ENCODE results near the gene APOL1. TPM values are rescaled to one million over a fixed set of nuclear protein-coding genes. Genes with fewer than 3 reads are reported as not detected.
"Not testable (repeated sequence)": the region's sequence is repeated elsewhere in the genome, so short reads cannot be mapped to it uniquely, and the experiment has no call there.

The APOL1 gene
- total RNA-seq, 1 donor from 2014 or later, result 1.8 TPM

GRCh38 chr22:36258701-36259614 is 6.0 kb downstream of the APOL1 start:
- DNase-seq (ENCODE audit: low read depth), result no peak
- no peaks in the 10 kb centered on the region for H3K36me3 ChIP-seq (ENCODE audit: control insufficient read depth, insufficient read depth, low read length)
- no peak for FAIRE-seq
- no peak for TF ChIP-seq CTCF (IDR thresholded peaks at IDR 0.05; ENCODE audit: insufficient read depth, low read length, severe bottlenecking)
- H3K27me3 ChIP-seq (ENCODE audit: control insufficient read depth, insufficient read depth, low read length), result no peaks in the 10 kb centered on the region
- H3K4me3 ChIP-seq (ENCODE audit: low read depth, low read length), result no peak overlapping the region

- Histone ChIP-seq H3K4me3 (ENCODE audit: low read depth, low read length) (no peak overlapping the region), H3K27me3 (ENCODE audit: control insufficient read depth, insufficient read depth, low read length) (no peaks in the 10 kb centered on the region), H3K36me3 (ENCODE audit: control insufficient read depth, insufficient read depth, low read length) (no peaks in the 10 kb centered on the region)
- DNase-seq (ENCODE audit: low read depth) (no peak), FAIRE-seq (no peak)
- no peak for TF ChIP-seq CTCF (IDR thresholded peaks at IDR 0.05; ENCODE audit: insufficient read depth, low read length, severe bottlenecking)
Measured at GRCh38 chr22:36259615-36260300, 6.8 kb downstream of the APOL1 start.

- DNase-seq (ENCODE audit: low read depth); H3K27me3 ChIP-seq (ENCODE audit: control insufficient read depth, insufficient read depth, low read length); H3K36me3 ChIP-seq (ENCODE audit: control insufficient read depth, insufficient read depth, low read length); H3K4me3 ChIP-seq (ENCODE audit: low read depth, low read length): not testable (repeated sequence)
- peak; percentile 99 for FAIRE-seq
Measured at GRCh38 chr22:36261675-36262074, 8.7 kb downstream of the APOL1 start.

GRCh38 chr22:36262307-36262706 is 9.4 kb downstream of the APOL1 start:
- H3K4me3 ChIP-seq (ENCODE audit: low read depth, low read length); DNase-seq (ENCODE audit: low read depth); H3K27me3 ChIP-seq (ENCODE audit: control insufficient read depth, insufficient read depth, low read length); H3K36me3 ChIP-seq (ENCODE audit: control insufficient read depth, insufficient read depth, low read length): not testable (repeated sequence)
- FAIRE-seq, result peak; percentile 80

GRCh38 chr22:36263216-36263673 is 10.3 kb downstream of the APOL1 start:
- not testable (repeated sequence) for H3K27me3 ChIP-seq (ENCODE audit: control insufficient read depth, insufficient read depth, low read length); DNase-seq (ENCODE audit: low read depth); H3K36me3 ChIP-seq (ENCODE audit: control insufficient read depth, insufficient read depth, low read length); H3K4me3 ChIP-seq (ENCODE audit: low read depth, low read length)
- FAIRE-seq, result peak; percentile 43

- not testable (repeated sequence) for DNase-seq (ENCODE audit: low read depth)
- FAIRE-seq, result peak; percentile 86
Measured at GRCh38 chr22:36263886-36264664, 11.1 kb downstream of the APOL1 start.

GRCh38 chr22:36267058-36267457 is 14.1 kb downstream of the APOL1 start:
- Histone ChIP-seq H3K36me3 (ENCODE audit: control insufficient read depth, insufficient read depth, low read length) (no peaks in the 10 kb centered on the region), H3K27me3 (ENCODE audit: control insufficient read depth, insufficient read depth, low read length) (no peaks in the 10 kb centered on the region), H3K4me3 (ENCODE audit: low read depth, low read length) (no peak overlapping the region)
- TF ChIP-seq CTCF (IDR thresholded peaks at IDR 0.05; ENCODE audit: insufficient read depth, low read length, severe bottlenecking), result no peak
- FAIRE-seq, result no peak
- DNase-seq (ENCODE audit: low read depth), result no peak

More at GRCh38 chr22:36263886-36264664, 11.1 kb downstream of the APOL1 start:
- H3K4me3 ChIP-seq (ENCODE audit: low read depth, low read length); H3K36me3 ChIP-seq (ENCODE audit: control insufficient read depth, insufficient read depth, low read length); H3K27me3 ChIP-seq (ENCODE audit: control insufficient read depth, insufficient read depth, low read length): not testable (repeated sequence)
